Stimulated activated CD8-positive, alpha-beta memory T cell treated with anti-CD3 and anti-CD28 coated beads, Interleukin-2, amount 100 ng/mL, for 1 hour (primary cell): Measurements from ENCODE around the gene ZFX.

Experiments
- DNase-seq, 2 donors: peaks; one replicate each; pipeline ENCODE4 v3.0.0-alpha.2; 2020; ENCODE audit warnings: low read depth in 2 of 2

The ZFX gene

GRCh38 chrX:24202465-24203031 lies 53.0 kb downstream of the ZFX start:
- DNase-seq, result no peak

DNA sequence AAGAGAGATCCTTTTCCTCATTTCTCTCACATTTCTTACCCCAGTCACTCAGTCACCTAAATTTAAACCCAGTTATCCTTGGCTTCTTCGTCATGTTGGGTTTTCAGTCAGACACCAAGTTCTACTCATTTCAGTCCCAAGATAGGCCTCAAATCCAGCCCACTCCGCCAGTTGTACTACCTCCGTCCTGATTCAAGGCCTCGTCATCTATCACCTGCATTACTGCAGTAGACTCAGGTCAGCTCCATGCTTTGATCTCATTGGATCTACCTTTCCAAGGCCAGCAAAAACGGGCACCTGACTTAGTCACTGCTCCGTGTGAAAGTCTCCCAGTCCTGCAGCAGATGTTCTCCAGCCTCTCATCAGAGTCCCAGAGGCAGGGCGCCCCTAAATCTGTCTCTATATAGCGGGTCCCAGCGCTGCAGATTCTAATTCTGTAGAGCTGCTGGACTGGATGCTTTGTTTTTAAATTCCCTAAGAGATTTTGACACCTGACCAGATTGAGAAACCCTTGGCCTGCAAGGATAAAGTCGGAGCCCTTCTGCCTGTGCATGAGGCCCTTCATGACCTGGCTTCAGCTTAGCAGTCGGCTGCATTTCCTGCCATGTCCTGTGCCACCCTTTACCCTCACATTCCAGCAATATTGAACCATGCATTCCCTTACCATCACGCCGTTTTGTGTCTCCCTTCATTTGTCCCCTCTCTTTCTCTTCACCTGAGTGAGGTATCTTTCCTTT lies 53.7 kb downstream of the ZFX start:
- no peak for DNase-seq

DNA sequence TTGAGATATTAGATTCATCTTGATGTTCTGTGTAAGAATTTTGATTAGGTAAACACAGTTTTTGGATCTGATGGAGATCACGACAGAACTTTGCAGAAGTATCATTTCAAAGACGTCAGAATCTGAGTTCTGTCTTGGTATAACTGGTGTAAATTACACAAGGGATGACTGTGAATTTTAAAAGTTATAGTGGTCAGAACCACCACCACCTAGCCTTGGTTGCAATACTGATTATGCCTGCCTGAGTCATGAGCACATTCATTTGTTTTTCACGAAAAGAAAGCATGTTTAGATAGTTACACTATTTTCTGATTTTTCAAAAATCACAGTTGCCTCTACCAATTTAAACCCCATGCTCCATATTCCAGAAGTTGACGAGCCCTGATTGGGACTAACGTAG lies 54.8 kb downstream of the ZFX start:
- DNase-seq, result no peak

DNA sequence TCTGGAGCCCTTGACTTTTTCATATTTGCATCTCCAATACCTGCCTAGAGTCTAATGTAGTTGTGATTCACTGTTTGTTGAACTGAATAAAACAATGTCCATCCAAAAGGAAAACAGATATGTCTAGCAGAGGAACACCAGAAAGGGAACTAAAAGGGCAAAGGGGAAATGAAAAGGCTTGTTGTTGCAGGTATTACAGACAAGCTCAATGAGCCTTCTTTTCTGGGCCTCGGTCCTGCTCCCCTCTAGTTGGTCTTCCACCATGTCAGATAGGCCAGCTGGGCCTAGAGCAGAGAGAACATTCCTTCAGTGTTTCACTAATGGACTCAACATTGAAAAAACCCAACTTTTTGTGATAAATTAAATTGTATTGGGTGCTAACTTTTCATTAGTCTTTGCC lies 55.4 kb downstream of the ZFX start:
- DNase-seq, result no peak

DNA sequence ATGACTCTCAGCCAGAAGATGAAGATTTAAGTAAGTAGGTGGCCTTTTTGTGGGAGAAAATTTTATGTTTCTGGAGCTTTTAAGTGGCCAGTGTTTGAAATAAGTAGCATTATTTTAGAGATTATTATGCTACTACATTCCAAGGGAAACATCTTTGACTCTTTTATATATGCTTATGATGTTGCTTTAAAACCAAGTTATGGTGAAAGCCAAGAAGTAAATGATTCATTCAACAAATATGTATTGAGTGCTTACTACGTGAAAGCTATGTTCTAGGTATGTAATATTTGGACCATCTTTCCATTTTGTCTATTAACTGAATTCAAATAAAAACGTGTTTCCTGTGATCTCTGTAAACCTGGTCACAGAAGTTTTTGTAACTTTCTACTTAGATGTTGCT lies 58.3 kb downstream of the ZFX start:
- no peak for DNase-seq

DNA sequence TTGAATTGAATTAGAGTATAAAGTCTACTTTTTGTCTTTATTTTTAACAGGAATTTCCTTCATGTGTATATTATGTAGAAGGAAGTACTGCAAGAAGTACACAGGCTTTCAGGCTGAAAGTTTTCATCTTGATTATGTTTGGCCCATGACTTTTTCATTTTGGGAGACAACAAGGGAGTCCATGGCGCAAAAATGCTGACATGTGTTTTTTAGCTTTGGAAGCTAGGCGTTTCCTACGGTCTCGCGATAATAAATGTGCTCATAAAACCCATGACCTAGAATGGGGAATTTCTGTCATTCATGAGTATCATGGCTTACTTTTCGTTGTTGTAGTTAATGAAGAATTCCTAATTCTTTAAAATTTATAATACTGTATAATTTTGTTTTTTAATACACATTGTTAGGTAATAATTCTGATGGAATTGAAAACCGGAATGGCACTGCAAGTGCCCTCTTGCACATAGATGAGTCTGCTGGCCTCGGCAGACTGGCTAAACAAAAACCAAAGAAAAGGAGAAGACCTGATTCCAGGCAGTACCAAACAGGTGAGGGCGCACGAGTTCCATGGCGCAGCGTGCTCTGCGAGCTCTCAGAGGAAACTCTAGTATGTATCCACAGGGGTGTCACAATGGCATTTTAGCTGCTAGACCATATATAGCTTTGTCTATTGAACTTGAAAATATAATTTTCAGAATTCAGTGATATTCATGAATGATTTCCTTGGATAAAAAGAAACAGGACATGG lies 59.1 kb downstream of the ZFX start:
- no peak for DNase-seq

- DNase-seq, result no peak
Observed at GRCh38 chrX:24210190-24210589, 60.7 kb downstream of the ZFX start.

GRCh38 chrX:24214568-24214967 lies 65.0 kb downstream of the ZFX start:
- no peak for DNase-seq

DNA sequence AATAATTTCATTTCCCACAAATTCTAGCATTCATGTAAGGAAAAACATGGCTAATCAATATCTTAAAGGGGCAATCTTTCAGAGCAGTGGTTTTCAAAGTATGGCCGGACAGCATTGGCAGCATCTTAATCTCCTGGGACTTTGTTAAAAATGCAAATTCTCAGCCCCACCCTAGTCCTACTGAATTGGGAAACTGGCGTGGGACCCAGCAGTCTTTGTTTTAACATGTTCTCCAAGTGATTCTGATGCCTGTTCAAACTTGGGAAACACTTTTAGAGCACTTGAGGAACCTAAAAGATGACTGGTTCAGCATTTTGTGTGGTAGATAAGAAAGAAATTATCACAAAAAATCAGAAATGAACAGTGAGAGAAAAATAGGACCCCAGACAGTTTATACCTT lies 65.7 kb downstream of the ZFX start:
- no peak for DNase-seq

DNA sequence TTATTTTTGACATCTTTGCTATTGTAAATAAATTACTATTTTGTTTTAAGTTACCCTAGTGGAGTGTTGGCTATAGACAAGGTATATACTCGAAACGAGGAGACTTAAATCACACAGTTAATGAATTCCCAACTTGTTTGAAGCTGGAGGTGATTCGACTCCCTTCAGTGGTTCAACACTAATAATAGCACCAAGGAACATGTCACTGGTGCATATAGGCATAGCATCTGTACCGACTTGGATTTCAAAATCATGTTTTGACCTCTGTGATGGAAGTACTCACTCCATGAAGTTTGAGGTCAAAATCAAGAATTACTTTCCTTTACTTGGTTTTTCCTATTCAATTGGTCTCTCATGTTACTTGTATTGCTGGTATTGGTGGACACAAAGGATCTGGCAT lies 66.5 kb downstream of the ZFX start:
- DNase-seq, result no peak

GRCh38 chrX:24216827-24217226 lies 67.3 kb downstream of the ZFX start:
- no peak for DNase-seq

DNA sequence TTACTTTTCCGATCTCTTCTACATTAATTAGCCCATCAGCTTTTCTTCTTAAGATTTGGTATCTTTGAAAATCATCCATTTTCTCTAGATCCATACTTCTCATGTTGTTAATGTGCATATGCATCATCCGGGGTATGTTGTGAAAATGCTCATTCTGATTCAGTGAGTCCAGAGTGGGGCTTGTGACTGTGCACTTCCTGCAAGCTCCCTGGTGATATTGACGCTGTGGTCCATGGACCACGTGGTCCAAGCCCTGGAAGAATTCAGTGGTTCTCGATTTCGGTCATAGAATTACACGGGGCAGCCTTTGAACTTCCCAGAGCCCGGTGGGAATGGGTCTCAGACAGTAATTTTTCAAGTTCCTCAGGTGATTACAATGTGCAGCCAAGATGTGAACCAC lies 69.8 kb downstream of the ZFX start:
- no peak for DNase-seq

- no peak for DNase-seq
Observed at GRCh38 chrX:24221872-24222271, 72.3 kb downstream of the ZFX start.

DNA sequence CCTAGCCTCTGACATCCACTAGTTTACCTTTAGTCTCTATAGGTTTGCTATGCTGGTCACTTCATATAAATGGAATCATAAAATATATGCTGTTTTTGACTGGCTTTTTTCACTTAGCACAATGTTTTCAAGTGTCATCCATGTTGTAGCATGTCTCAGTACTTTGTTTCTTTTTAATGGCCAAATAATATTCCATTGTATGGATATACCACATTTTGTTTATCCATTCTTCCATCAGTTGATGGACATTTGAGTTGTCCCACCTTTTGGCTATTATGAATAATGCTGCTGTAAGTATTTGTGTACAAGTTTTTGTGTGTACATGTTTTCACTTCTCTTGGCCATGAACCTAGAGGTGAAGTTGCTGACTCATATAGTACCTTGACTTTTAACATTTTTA lies 75.7 kb downstream of the ZFX start:
- DNase-seq, result no peak

- DNase-seq, result no peak
Observed at GRCh38 chrX:24226176-24226575, 76.6 kb downstream of the ZFX start.

GRCh38 chrX:24228596-24228995 lies 79.1 kb downstream of the ZFX start:
- no peak for DNase-seq

- DNase-seq, result no peak
Observed at GRCh38 chrX:24229400-24229879, 79.9 kb downstream of the ZFX start.

DNA sequence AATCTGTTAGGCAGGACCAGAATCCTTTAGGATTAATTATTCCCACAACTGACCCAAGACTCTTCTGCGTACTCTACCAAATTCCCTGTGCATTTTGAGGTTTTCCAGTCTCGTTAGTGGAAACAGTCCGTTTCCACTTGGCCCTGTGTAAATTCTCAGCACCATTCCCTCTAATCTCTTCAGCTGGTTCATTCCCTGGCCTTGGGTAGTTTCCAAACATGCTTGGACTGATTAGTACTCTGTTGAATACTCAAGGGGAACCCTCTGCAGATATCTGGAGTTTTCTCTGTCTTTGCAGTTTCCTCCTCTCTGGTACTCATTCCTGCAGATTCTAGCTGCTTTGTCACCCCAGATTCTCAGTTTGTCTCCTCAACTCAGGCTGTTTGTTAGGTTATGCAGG lies 80.4 kb downstream of the ZFX start:
- DNase-seq, result no peak

GRCh38 chrX:24231131-24231540 lies 81.6 kb downstream of the ZFX start:
- no peak for DNase-seq

GRCh38 chrX:24231641-24232179 lies 82.2 kb downstream of the ZFX start:
- no peak for DNase-seq

DNA sequence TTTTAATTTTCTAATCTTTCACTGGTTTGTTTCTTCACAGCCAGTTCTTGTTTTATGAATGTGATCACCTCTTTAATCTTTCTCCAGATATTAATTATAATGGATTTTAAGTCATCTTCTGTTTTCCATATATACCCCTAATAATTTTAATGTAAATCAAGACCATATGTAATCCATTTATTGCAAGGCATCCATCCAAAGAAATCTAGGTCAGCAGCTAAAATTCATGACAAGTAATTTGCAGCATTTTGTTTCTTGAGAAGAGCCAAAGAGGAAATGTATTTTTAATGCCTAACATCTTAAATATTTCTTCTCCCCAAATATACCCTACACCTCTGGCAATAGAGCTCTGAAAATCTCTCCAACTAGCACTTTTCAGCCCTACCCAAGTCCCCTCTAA lies 83.3 kb downstream of the ZFX start:
- DNase-seq, result no peak

- DNase-seq, result no peak
Observed at GRCh38 chrX:24235084-24235710, 85.7 kb downstream of the ZFX start.
